AG04450 (cell line): Measurements from ENCODE around the gene SEMA4D. TPM values are rescaled to one million over a fixed set of nuclear protein-coding genes. Genes with fewer than 3 reads are reported as not detected.

Source experiments
- CTCF ChIA-PET: fragments of 300-600, 350-600 bp; formaldehyde crosslinking; extraction: SDS; loops from one replicate; lab custom pipeline; 2022; ENCODE audit warnings: antibody characterized with exemption, inconsistent platforms; lab: Charles Lee
- POLR2A ChIA-PET: fragments of 350-600 bp; formaldehyde crosslinking; extraction: SDS; loops from one replicate; lab custom pipeline; 2021; ENCODE audit warnings: antibody characterized with exemption, inconsistent platforms; lab: Yijun Ruan, JAX
- DNase-seq: peaks from one replicate; pipeline ENCODE4 v3.0.0-alpha.2; 2011; ENCODE audit warnings: low read depth, low spot score
- H3K27ac ChIP-seq: one replicate; pipeline ENCODE4 v1.5.1; 2012; ENCODE audit warnings: low read depth, low read length, control low read depth
- H3K27me3 ChIP-seq: one replicate; pipeline ENCODE4 v1.6.0; 2012; ENCODE audit warnings: low read length; ENCODE audit not compliant: control insufficient read depth, insufficient read depth
- H3K4me3 ChIP-seq: 2 replicates; pipeline ENCODE4 v1.5.1; 2011; ENCODE audit warnings: mild to moderate bottlenecking, low read depth, low read length, control low read depth
- H3K9me3 ChIP-seq: 2 replicates; pipeline ENCODE4 v1.5.1; 2012; ENCODE audit warnings: low read length; ENCODE audit not compliant: control insufficient read depth, insufficient read depth
- CTCF ChIP-seq: IDR thresholded peaks from 2 replicates; pipeline ENCODE4 v1.5.1; 2011; ENCODE audit warnings: low read depth, low read length, control low read depth, inconsistent platforms
- polyA plus RNA-seq: library from polyadenylated mRNA; depleted of rRNA; stranded (reverse); fragments of >200 nt; gene quantifications from 2 replicates; pipeline ENCODE4 v1.2.3, GENCODE V29; 2011

Gene SEMA4D
- polyA plus RNA-seq, 1 experiment, result 2.8 TPM

- CTCF ChIA-PET, result interaction anchor here (2.9 kb wide), 1 partner anchor 15 kb away, joined by 14 read pairs; no protein-coding TSS in a partner anchor
- POLR2A ChIA-PET, result no interaction called here
- no peaks in the 10 kb centered on the region for H3K9me3 ChIP-seq
- no peak for DNase-seq
- H3K4me3 ChIP-seq, result no peak overlapping the region
- no peak overlapping the region for H3K27ac ChIP-seq
- TF ChIP-seq CTCF, result no peak
- H3K27me3 ChIP-seq, result peaks cover 5% of the 10 kb centered on the region
Measured at GRCh38 chr9:89533411-89534095, 35.6 kb upstream of the SEMA4D start.

- ChIA-PET CTCF (interaction anchor here (2.9 kb wide), 1 partner anchor 16 kb away, joined by 14 read pairs; no protein-coding TSS in a partner anchor), POLR2A (no interaction called here)
- no peak for DNase-seq
- no peak overlapping the region for H3K27ac ChIP-seq
- H3K4me3 ChIP-seq, result no peak overlapping the region
- no peaks in the 10 kb centered on the region for H3K9me3 ChIP-seq
- no peak for TF ChIP-seq CTCF
- H3K27me3 ChIP-seq, result peaks cover 6% of the 10 kb centered on the region
Measured at GRCh38 chr9:89532944-89533343, 35.0 kb upstream of the SEMA4D start.

- H3K27me3 ChIP-seq, result peaks cover 6% of the 10 kb centered on the region
- DNase-seq, result no peak
- ChIA-PET POLR2A (no interaction called here), CTCF (interaction anchor here (2.9 kb wide), 1 partner anchor 17 kb away, joined by 14 read pairs; no protein-coding TSS in a partner anchor)
- H3K27ac ChIP-seq, result no peak overlapping the region
- no peak overlapping the region for H3K4me3 ChIP-seq
- TF ChIP-seq CTCF, result no peak
- H3K9me3 ChIP-seq, result no peaks in the 10 kb centered on the region
Measured at GRCh38 chr9:89532478-89532877, 34.6 kb upstream of the SEMA4D start.

- Histone ChIP-seq H3K4me3 (no peak overlapping the region), H3K9me3 (no peaks in the 10 kb centered on the region), H3K27ac (no peak overlapping the region), H3K27me3 (peaks cover 4% of the 10 kb centered on the region)
- DNase-seq, result no peak
- no peak for TF ChIP-seq CTCF
- ChIA-PET POLR2A (no interaction called here), CTCF (interaction anchor here (3.2 kb wide), 1 partner anchor 18 kb away, joined by 20 read pairs; no protein-coding TSS in a partner anchor)
Measured at GRCh38 chr9:89531766-89532165, 33.9 kb upstream of the SEMA4D start.

GRCh38 chr9:89530726-89531125 lies 32.8 kb upstream of the SEMA4D start:
- ChIA-PET POLR2A (no interaction called here), CTCF (interaction anchor here (3.2 kb wide), 1 partner anchor 19 kb away, joined by 20 read pairs; no protein-coding TSS in a partner anchor)
- Histone ChIP-seq H3K4me3 (no peak overlapping the region), H3K27me3 (peaks cover 4% of the 10 kb centered on the region), H3K9me3 (no peaks in the 10 kb centered on the region; the same call in 1 of the 2 replicates), H3K27ac (no peak overlapping the region)
- DNase-seq, result no peak
- no peak for TF ChIP-seq CTCF
